GM18508 (cell line): ENCODE results near the gene HSPBAP1.

Source experiments
- ATAC-seq: cut with Tn5 transposase; IDR thresholded peaks from one replicate; pipeline ENCODE4 v1.9.1; 2021; ENCODE audit warnings: moderate number of reproducible peaks; ENCODE audit not compliant: insufficient read depth, unreplicated experiment

Gene HSPBAP1, protein sequence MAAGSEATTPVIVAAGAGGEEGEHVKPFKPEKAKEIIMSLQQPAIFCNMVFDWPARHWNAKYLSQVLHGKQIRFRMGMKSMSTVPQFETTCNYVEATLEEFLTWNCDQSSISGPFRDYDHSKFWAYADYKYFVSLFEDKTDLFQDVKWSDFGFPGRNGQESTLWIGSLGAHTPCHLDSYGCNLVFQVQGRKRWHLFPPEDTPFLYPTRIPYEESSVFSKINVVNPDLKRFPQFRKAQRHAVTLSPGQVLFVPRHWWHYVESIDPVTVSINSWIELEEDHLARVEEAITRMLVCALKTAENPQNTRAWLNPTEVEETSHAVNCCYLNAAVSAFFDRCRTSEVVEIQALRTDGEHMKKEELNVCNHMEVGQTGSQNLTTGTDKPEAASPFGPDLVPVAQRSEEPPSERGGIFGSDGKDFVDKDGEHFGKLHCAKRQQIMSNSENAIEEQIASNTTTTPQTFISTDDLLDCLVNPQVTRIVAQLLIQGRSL

DNA sequence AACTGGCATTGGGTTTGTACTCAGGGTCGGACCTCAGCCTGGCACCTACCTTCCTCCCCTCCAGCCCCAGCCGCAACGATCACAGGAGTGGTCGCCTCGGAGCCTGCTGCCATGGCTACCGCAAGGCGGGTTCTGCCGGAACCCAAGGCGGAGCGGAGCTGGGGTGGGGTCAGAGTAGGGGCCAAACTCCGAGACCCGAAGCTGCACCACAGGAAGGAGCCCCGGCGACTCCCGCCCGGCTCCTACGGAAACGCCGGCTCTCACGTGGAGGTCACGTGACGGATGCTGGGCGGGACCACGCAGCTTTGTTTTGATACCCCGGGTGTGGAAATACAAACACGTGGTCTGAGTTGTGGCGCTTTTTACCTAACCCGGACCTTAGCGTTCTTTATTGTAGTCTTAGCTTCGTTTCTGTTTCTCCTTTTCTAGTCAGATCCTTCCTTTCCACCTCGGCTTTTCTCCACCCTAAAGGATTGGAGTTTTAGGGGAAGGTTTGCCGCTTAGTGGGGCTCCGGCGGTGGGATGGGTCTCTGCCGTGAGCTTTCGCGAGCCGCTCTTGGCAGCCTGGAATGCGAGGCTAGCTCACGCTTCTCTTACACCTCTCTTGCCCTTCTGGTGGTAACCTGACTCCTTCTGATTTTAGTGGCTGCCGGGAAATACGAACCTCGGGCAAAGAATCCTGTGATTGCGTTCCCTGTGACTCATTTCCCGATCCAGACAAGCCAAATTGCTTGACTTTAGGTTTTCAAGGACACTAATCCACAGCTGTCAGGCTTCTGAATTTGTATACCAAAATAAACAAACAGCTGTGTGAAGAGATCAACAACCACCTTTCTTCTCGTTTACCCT lies at the start of gene HSPBAP1:
Gene HSPBAP1 (minus strand): TSS at position 264 of the 849 bp plus-strand sequence. CDS start 151 bp downstream, at position 113.
- peak; percentile 35 for ATAC-seq

DNA sequence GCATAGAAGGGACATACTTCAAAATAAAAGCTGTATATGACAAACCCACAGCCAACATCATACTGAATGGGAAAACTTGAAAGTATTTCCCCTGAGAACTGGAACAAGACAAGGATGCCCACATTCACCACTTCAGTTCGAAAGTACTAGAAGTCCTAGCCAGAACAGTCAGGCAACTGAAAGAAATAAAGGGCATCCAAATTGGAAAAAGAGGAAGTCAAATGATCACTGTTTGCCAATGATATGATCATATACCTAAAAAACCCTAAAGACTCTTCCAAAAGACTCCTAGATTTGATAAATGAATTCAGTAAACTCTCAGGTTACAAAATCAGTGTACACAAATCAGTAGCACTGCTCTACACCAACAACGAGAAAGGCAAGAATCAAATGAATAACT lies 42.0 kb upstream of the HSPBAP1 start:
- ATAC-seq, result no peak

DNA sequence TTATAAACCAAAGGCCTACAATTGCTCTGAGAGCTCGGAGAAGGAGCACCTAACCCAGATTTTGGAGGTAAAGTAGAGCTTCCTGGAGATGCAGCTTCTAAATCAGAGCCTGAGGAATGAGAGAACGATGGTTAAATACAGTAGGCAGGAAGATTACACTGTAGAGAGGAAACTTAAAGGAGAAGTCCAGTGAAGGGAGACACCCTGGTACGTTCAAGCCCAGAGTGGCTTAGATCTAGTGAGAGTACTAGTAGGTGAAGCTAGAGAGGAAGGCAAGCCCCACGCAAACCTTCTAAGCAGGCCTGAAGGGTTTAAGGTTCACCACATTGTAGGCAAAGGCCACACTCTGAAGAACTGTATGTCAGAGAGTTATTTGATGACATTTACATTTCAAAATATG lies 34.6 kb upstream of the HSPBAP1 start:
- ATAC-seq, result no peak

DNA sequence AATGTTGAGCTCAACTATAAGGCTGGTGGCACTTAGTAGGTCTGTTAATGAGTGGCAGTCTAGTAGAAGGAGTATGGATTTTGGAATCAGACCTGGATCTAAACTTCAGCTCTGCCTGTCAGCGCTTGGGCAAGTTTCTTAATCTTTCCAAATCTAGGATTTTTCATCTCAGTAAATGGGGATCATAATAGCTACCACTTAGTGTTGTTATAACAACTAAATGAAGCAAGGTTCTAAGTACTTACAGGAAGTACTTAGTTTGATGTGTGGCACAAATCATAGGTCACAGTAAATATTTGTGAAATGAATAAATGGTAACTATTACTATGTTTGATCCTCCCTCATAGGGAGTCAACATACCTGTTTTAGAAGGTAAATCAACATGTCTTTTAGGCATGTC lies 32.6 kb upstream of the HSPBAP1 start:
- ATAC-seq, result no peak

DNA sequence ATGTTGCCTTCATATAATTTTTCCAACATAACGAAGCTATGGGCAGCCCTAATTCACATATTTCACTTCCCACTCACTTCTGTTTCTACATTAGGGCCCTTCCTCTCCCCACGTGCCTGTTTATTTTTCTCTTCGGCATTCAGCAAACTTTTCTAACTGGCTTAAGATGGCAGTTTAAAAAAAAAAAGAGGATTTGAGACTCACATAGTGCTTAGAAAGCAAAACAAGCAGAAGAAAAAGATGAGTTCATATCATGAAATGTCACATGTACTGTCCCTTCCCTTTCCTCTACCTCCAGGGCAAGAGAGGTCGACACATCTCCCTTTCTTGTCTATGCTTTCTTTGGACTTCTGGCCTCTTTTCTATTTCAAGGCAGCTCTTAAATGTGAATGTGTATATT lies 31.8 kb upstream of the HSPBAP1 start:
- no peak for ATAC-seq

DNA sequence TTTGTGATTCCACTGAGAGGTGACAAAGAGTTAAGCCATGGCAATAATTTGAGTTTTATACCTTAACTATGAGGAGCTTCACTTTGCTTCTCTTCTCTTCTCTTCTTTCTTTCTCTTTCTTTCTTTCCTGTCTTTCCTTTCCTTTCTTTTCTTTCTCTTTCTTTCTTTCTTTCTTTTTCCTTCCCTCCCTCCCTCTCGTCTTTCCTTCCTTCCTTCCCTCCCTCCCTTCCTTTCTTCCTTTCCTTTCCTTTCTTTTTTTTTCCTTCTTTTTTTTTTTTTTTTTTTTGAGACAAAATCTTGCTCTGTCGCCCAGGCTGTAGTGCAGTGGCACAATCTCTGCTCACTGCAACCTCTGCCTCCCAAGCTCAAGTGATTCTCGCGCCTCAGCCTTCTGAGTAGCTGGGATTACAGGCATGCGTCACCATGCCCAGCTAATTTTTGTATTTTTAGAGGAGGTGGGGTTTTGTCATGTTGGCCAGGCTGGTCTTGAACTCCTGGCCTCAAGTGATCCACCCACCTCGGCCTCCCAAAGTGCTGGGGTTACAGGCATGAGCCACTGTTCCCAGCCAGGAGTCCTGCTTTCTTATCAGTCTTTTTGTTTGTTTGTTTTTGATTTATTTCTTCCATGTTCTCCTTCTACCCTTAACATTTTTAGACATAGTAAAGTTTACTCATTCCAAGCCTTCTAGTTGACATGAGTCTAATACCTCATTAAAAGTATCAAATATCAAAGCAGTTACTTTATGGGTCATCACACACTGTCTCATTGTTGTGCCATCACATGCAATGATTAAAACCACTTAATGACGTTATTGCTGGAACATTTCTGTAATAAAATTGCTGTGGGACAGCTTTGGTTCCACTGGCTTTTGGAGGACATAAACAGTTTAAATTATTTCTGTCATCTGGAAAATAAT lies 31.1 kb upstream of the HSPBAP1 start:
- no peak for ATAC-seq

DNA sequence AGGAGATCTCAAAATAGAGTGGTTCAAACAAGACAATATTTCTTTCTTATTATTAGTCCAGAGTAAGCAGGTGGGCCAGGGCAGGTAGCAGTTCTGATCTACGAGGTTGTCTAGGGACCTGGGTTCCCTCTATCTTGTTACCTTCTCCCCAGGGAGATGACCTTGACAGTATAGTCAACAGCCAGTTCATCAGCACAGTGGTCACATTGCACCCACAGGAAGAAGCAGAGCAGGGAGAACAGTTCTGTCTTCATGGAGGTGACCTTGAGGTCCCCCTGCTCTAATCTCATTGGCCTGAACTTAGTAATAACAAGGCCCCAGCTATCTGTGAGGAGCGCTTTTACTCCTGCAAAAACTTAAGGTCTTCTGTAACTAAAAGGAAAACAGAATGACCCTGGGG lies 23.0 kb upstream of the HSPBAP1 start:
- ATAC-seq, result no peak

DNA sequence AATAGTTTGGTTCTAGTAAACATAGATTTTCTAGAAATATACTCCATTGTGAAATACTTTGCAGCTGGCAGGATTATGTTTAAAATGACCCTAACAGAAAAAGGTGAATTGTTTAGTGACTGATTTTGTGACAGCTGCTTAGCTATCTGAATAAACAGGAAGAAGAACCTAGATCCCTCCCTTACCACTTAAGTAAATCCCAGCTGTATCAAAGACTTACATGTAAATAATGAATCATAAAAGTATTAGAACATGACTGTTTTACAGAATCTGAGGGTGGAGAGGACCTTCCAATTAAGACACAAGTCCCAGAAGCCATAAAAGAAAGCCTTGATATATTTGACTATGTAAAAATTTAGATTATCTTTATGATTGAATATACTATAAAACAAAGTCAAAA lies 17.1 kb upstream of the HSPBAP1 start:
- ATAC-seq, result no peak

DNA sequence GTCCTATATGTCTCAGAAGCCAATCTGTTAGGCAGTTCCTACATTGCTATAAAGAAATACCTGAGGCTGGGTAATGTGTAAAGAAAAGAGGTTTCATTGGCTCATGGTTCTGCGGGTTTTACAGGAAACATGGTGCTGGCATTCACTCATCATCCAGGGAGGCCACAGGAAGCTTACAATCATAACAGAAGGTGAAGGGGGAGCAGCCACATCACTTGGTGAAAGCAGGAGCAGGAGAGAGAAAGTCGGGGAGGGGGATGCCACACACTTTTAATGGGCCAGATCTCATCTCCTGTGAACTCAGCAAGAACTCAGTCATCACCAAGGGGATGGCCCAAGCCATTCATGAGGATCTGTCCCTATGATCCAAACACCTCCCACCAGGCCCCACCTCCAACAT lies 10.3 kb upstream of the HSPBAP1 start:
- no peak for ATAC-seq

DNA sequence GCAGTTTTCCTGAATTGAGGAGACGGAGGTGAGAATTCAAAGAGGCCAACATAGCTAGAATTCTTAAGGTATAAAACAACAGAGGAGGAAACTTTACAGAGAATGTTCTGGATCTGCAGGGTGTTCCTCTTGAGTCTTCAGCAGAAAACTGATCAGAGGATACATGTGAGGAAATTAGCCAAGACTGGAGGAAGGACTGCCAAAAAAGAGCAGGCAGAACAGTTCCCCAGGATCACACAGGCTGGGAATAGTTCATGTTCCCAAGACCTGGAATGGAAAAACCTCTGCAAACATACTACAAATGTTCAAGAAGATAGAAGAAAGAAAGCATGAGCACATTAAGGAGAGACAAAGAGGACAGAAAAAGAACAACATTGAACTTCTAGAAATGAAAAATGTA lies 8.7 kb upstream of the HSPBAP1 start:
- no peak for ATAC-seq

DNA sequence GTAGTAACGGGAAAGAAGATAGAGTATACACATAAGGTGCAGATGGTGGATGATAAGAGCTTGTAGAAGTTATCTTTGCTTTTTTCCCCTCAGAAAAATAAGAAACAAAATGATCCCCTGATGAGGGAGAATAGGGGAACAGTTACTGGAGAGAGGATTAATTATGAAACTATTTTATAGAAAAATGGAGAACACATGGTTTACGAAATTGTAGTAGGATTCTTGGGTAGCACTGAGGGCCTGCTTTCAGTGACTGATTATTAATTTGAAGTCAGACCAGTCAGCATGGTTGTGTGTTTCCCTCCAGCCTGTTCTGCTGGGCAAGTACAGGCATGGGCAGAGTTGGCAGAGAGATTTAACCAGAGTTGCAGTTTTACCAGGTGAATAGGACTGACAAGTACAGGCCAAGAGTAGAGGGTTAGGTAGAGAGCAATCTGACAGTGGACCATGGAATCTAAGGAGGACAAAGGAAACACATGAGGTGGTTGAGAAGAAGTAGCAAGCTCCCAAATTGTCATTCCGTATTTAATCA lies 7.1 kb upstream of the HSPBAP1 start:
- no peak for ATAC-seq

DNA sequence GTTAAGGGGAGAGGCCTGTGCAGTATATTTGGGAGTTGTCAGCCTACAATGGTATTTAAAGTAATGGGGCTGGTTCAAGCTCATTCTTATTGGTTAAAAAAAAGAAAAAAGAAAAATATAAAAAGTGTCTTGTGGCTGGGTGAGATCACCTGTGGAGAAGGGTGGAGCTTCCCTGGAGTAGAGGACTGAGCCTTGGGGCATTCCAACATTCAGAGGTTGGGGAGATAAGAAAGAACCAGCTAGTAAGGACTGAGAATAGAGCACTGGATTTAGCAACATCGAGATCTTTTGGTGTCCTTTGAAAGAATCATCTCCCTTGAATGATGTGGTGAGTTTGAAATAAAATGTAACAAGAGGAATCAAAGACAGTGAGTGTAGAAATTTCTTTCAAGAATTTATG lies 6.4 kb upstream of the HSPBAP1 start:
- no peak for ATAC-seq

DNA sequence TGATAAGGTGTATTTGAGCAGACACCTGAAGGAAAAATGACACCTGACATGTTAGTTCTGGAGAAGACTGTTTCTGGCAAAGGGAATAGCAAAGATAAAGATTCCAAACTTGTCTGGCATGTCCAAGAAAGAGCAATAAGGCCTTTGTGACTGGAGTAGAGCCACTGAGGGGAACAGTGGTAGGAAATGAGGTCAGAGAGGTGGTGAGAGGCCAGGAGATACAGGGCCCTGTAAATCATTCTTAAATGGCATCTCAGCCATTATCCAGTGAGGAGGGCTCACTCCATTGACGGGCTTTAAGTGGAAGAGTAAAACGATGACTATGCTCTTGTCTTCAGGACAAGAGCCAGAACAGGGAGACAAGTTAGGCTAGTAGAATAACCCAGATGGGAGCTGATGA lies 5.7 kb upstream of the HSPBAP1 start:
- ATAC-seq, result no peak

DNA sequence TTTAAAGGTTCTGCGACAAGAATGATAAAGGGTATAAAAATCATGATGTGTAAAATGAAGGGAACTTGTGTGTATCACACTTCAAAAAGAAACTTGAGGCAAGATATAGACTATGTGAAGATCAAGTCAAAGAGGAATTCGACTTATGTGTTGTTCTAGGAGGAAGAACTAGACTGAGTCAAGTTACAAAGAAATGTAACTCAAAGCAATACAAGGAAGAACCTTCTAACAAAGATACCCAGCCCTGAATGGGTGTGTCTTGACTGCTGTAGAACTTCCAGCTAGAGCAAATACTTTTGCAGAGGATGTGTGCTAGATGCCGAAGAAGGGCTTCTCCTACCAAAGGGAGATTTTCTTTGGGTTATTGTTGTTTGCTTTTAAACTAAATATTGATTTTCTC lies 3.7 kb upstream of the HSPBAP1 start:
- ATAC-seq, result no peak

DNA sequence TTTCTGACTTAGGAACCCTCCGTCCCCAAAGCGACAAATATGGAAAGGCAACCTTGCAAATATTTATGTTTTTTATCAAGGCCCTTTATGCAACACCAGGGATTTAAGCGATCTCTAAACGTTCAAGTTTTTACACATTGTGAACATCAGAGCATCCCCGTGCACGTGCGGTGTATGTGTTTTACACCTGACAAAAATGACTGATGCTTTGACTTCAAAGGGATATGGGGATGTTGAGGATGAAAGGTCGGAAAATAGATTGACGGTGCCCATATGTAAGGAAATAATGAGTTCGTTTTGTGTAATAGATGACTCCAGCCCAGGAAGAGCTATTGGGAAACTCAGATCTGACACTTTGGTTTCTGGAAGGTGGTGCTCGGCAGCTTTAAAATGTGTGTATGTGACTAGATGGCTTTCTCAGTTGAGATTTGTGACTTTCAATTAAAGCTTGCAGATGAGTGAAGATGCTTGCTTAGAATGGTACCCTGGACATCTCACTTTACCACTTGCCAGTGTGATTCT lies 2.1 kb upstream of the HSPBAP1 start:
- ATAC-seq, result no peak

DNA sequence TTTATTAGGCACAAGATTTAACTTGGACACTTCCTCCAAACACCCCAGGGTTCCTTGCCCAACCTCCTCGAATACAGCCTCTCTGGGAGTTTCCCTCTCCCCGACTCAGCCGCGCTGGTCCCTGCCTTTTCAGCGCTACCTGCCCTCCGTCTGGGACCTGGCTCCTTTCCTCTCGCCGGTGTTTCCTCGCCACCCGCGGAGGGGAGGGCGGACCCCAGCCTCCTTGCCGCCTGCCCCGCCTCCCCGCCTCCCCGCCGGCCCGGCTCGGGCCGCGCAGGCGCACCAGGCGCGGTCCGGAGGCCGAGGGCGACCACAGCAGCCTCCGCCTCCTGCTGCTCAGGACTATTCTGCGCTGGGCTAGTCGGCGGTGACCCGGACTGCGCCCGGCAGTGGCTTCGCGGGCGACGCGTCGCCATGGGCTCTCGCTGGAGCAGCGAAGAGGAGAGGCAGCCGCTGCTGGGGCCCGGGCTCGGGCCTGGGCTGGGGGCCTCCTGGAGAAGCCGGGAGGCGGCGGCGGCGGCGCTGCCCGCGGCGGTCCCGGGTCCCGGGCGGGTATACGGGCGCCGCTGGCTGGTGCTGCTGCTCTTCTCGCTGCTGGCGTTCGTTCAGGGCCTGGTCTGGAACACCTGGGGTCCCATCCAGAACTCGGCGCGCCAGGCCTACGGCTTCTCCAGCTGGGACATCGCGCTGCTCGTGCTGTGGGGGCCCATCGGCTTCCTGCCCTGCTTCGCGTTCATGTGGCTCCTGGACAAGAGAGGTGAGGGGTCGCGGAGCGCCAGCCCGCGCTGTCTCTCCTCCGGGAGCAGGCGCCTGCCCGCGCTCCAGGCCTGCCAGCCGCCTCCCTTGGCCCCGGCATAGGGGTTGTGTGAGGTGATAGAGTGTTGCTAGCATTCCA lies 1.4 kb upstream of the HSPBAP1 start, which contains the start of gene SLC49A4:
Gene SLC49A4 (plus strand): TSS at position 291 of the 895 bp plus-strand sequence. CDS start 124 bp downstream, at position 415.
- peak; percentile 49 for ATAC-seq

DNA sequence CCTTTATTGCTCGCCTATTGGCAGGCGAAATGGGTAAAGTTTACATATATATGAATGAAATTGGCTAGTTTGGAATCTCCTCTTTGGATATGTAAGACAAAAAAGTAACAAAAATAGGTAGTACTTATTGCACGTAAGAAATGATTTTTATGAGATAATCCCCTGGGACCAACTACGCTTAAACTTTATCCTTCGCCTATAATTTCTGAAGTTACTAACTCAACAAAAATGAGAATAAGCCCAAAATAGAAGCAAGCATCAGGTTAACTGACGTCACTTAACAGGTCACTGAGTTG lies 800 bp upstream of the HSPBAP1 start:
- ATAC-seq, result no peak

DNA sequence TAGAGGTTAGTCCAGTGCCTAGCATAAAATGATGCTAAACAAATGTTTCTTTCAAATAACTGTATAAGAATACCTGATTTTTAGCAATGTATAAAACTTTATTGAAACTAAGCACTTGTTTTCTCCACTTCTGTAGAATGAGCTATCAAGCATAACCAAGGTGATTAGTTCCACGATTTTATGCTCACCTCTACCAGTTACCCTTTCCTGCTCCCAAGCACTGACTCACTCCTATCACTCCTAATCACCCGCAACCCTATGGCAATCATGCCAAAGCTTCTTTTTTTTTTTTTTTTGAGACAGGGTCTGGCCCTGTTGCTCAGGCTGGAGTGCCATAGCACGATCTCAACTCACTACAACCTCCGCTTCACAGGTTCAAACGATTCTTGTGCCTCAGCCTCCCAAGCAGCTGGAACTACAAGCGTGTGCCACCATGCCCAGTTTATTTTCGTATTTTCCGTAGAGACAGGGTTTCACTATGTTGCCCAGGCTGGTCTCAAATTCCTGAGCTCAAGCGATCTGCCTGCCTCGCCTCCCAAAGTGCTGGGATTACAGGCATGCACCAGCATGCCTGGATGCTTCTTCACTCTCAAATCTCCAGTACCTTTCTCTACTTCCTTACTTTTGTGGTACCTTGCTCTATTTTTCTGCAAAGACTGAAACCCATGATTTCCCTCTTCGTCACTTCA lies 3.9 kb downstream of the HSPBAP1 start:
- ATAC-seq, result no peak
